Neural progenitor cell (in vitro differentiated cells): ENCODE results near the gene ZNF547.

Experiments used
- EZH2 ChIP-seq: fragments of 200-600 bp; sonication (generic); IDR thresholded peaks from 2 replicates; pipeline ENCODE4 v1.6.1; 2017; ENCODE audit warnings: antibody characterized with exemption, mild to moderate bottlenecking, moderate library complexity
- TF ChIP-seq, protein P1 (sequence below): fragments of 200-600 bp; sonication (generic); IDR thresholded peaks from 2 replicates; pipeline ENCODE4 v1.5.1; 2017; ENCODE audit warnings: antibody characterized with exemption, mild to moderate bottlenecking

DNA sequence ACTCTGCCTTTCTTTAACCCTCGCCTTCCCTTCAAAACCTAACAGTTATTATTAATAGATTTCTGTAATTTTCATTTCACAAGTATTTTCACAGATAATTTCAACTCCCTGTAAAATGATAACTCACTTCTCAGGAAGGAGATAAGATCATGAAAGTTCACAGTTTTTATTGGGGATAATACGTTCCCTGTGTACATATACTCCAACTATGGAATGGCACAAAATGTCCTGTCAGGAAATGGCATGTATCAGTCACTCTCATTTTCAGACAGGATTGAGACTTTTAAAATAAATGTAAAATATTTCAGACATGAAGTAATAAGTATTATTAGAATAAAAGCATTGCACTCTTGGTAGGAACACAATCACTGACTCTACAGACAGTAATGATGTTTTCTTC lies 932 bp upstream of the ZNF547 start:
- TF ChIP-seq, protein P1, sequence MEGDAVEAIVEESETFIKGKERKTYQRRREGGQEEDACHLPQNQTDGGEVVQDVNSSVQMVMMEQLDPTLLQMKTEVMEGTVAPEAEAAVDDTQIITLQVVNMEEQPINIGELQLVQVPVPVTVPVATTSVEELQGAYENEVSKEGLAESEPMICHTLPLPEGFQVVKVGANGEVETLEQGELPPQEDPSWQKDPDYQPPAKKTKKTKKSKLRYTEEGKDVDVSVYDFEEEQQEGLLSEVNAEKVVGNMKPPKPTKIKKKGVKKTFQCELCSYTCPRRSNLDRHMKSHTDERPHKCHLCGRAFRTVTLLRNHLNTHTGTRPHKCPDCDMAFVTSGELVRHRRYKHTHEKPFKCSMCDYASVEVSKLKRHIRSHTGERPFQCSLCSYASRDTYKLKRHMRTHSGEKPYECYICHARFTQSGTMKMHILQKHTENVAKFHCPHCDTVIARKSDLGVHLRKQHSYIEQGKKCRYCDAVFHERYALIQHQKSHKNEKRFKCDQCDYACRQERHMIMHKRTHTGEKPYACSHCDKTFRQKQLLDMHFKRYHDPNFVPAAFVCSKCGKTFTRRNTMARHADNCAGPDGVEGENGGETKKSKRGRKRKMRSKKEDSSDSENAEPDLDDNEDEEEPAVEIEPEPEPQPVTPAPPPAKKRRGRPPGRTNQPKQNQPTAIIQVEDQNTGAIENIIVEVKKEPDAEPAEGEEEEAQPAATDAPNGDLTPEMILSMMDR: no peak
- TF ChIP-seq EZH2: no peak
